IMR-90 (cell line): Measurements from ENCODE around the gene UGDH. TPM values are rescaled to one million over a fixed set of nuclear protein-coding genes. Genes with fewer than 3 reads are reported as not detected.

Source experiments
- ATAC-seq: fragments of 200-7000 bp; cut with Tn5 transposase; 2 replicates; pipeline ENCODE4 v1.9.1; 2020; ENCODE audit warnings: low read depth, mild to moderate bottlenecking, moderate library complexity
- BruUV-seq: library from RNA; stranded (reverse); fragments of 400-500 nt; replicated peaks from 2 replicates; lab custom pipeline; 2021; lab: Mats Ljungman, UMichigan
- CTCF ChIA-PET: fragments of 300-600 bp; formaldehyde crosslinking; extraction: SDS; loops from one replicate; lab custom pipeline; 2021; ENCODE audit warnings: antibody characterized with exemption; lab: Yijun Ruan, JAX
- POLR2A ChIA-PET: fragments of 300-600 bp; sonication (Branson Sonifier 250); formaldehyde crosslinking; loops from one replicate; lab custom pipeline; 2022; ENCODE audit warnings: antibody characterized with exemption; ENCODE audit not compliant: unreplicated experiment; lab: Charles Lee
- DNase-seq: peaks from one replicate; pipeline ENCODE4 v3.0.0; 2013
- H2AFZ ChIP-seq: replicated peaks from 2 replicates; pipeline ENCODE3; 2013; ENCODE audit warnings: low read length, mild to moderate bottlenecking; ENCODE audit not compliant: poor library complexity
- H2AK5ac ChIP-seq: 2 replicates; pipeline ENCODE4 v1.6.1; 2013; ENCODE audit warnings: low read depth, low read length, inconsistent platforms
- H2AK9ac ChIP-seq: replicated peaks from 2 replicates; pipeline ENCODE3; 2013; ENCODE audit warnings: mild to moderate bottlenecking, low read depth, low read length, moderate library complexity; ENCODE audit not compliant: poor library complexity
- H2BK120ac ChIP-seq: 2 replicates; pipeline ENCODE4 v1.6.1; 2013; ENCODE audit warnings: low read depth, low read length, inconsistent platforms
- H2BK15ac ChIP-seq: 3 replicates; pipeline ENCODE4 v1.6.1; 2013; ENCODE audit warnings: low read depth, low read length, inconsistent platforms
- H2BK20ac ChIP-seq: 2 replicates; pipeline ENCODE4 v1.6.1; 2013; ENCODE audit warnings: low read depth, mild to moderate bottlenecking, inconsistent platforms, low read length, moderate library complexity
- H2BK5ac ChIP-seq: 2 replicates; pipeline ENCODE4 v1.6.1; 2013; ENCODE audit warnings: mild to moderate bottlenecking, low read depth, low read length, inconsistent platforms; ENCODE audit not compliant: poor library complexity, severe bottlenecking
- H3K14ac ChIP-seq: replicated peaks from 2 replicates; pipeline ENCODE4 v1.6.1; 2013; ENCODE audit warnings: low read depth, low read length, inconsistent platforms
- H3K18ac ChIP-seq: 2 replicates; pipeline ENCODE4 v1.6.1; 2013; ENCODE audit warnings: low read depth, low read length, control low read depth
- H3K23ac ChIP-seq: 2 replicates; pipeline ENCODE4 v1.6.1; 2013; ENCODE audit warnings: low read depth, low read length, inconsistent platforms
- H3K27ac ChIP-seq: 2 replicates; pipeline ENCODE4 v1.5.1; 2013; ENCODE audit warnings: mild to moderate bottlenecking, control low read depth, low read length; ENCODE audit not compliant: insufficient read depth
- H3K27me3 ChIP-seq: 2 replicates; pipeline ENCODE4 v1.6.1; 2013; ENCODE audit warnings: low read length; ENCODE audit not compliant: control insufficient read depth, insufficient read depth
- H3K36me3 ChIP-seq: 2 replicates; pipeline ENCODE4 v1.6.1; 2013; ENCODE audit warnings: low read length, mixed read lengths; ENCODE audit not compliant: control insufficient read depth, insufficient read depth
- H3K4ac ChIP-seq: 2 replicates; pipeline ENCODE4 v1.6.1; 2013; ENCODE audit warnings: low read depth, low read length, inconsistent platforms
- H3K4me1 ChIP-seq: 2 replicates; pipeline ENCODE4 v1.6.1; 2013; ENCODE audit warnings: low read length, mixed read lengths; ENCODE audit not compliant: control insufficient read depth, insufficient read depth
- H3K4me2 ChIP-seq: 2 replicates; pipeline ENCODE4 v1.6.1; 2013; ENCODE audit warnings: low read depth, mild to moderate bottlenecking, control low read depth, low read length, moderate library complexity
- H3K4me3 ChIP-seq: 2 replicates; pipeline ENCODE4 v1.5.1; 2013; ENCODE audit warnings: low read depth, mild to moderate bottlenecking, control low read depth, low read length, moderate library complexity; ENCODE audit not compliant: insufficient read depth
- H3K56ac ChIP-seq: 2 replicates; pipeline ENCODE4 v1.6.1; 2013; ENCODE audit warnings: low read length, inconsistent platforms; ENCODE audit not compliant: insufficient read depth; ENCODE audit errors: extremely low read depth
- H3K79me1 ChIP-seq, 2 experiments: 2 replicates each; pipeline ENCODE4 v1.6.1; 2013; ENCODE audit warnings: low read length in 2 of 2, inconsistent platforms in 1 of 2, low read depth in 1 of 2
- H3K9ac ChIP-seq: 2 replicates; pipeline ENCODE4 v1.6.1; 2013; ENCODE audit warnings: low read depth, low read length, control low read depth
- H3K9me1 ChIP-seq: 2 replicates; pipeline ENCODE4 v1.6.1; 2013; ENCODE audit warnings: low read length, inconsistent platforms; ENCODE audit not compliant: insufficient read depth
- H3K9me3 ChIP-seq: 2 replicates; pipeline ENCODE4 v1.6.1; 2013; ENCODE audit warnings: low read length; ENCODE audit not compliant: control insufficient read depth, insufficient read depth
- H4K20me1 ChIP-seq: 2 replicates; pipeline ENCODE4 v1.6.1; 2013; ENCODE audit warnings: low read length, inconsistent platforms; ENCODE audit not compliant: insufficient read depth
- H4K5ac ChIP-seq: 2 replicates; pipeline ENCODE4 v1.6.1; 2013; ENCODE audit warnings: mild to moderate bottlenecking, low read depth, low read length, control low read depth
- H4K8ac ChIP-seq, 2 experiments: 2 replicates each; pipeline ENCODE4 v1.6.1; 2013; ENCODE audit warnings: low read depth in 2 of 2, low read length in 2 of 2, control low read depth in 1 of 2, inconsistent platforms in 1 of 2
- H4K91ac ChIP-seq: 2 replicates; pipeline ENCODE4 v1.6.1; 2013; ENCODE audit warnings: low read depth, low read length, inconsistent platforms; ENCODE audit not compliant: insufficient read depth
- BHLHE40 ChIP-seq: fragments of 150-350 bp; IDR thresholded peaks from 2 replicates; pipeline ENCODE4 v1.6.1; 2016; ENCODE audit warnings: mild to moderate bottlenecking, low read depth, low read length
- CEBPB ChIP-seq: IDR thresholded peaks from 2 replicates; pipeline ENCODE4 v1.6.1; 2012; ENCODE audit warnings: low read depth, low read length, improper control_type of control experiment
- CHD1 ChIP-seq: IDR thresholded peaks from 2 replicates; pipeline ENCODE4 v1.6.1; 2012; ENCODE audit warnings: low read depth, low read length, improper control_type of control experiment
- CTCF ChIP-seq: conservative IDR thresholded peaks from 2 replicates; pipeline ENCODE4 v1.5.1; 2012; ENCODE audit warnings: mild to moderate bottlenecking, low read depth, low read length, improper control_type of control experiment
- ELK1 ChIP-seq: fragments of 150-350 bp; IDR thresholded peaks from 2 replicates; pipeline ENCODE4 v1.6.1; 2016; ENCODE audit warnings: low read depth, mild to moderate bottlenecking, low read length, moderate library complexity, borderline replicate concordance
- FOS ChIP-seq: fragments of 150-350 bp; IDR thresholded peaks from 2 replicates; pipeline ENCODE4 v1.6.1; 2016; ENCODE audit warnings: low read depth, low read length
- MAFK ChIP-seq: IDR thresholded peaks from 2 replicates; pipeline ENCODE4 v1.6.1; 2012; ENCODE audit warnings: low read depth, low read length, improper control_type of control experiment
- MAZ ChIP-seq: IDR thresholded peaks from 2 replicates; pipeline ENCODE4 v1.6.1; 2012; ENCODE audit warnings: low read depth, mild to moderate bottlenecking, low read length, improper control_type of control experiment, moderate library complexity, borderline replicate concordance
- MXI1 ChIP-seq: IDR thresholded peaks from 2 replicates; pipeline ENCODE4 v1.6.1; 2012; ENCODE audit warnings: low read depth, mild to moderate bottlenecking, low read length, moderate library complexity, borderline replicate concordance
- NFE2L2 ChIP-seq: fragments of 150-350 bp; IDR thresholded peaks from 2 replicates; pipeline ENCODE4 v1.6.1; 2016; ENCODE audit warnings: low read depth, mild to moderate bottlenecking, low read length
- POLR2A ChIP-seq: IDR thresholded peaks from 2 replicates; pipeline ENCODE4 v1.6.1; 2012; ENCODE audit warnings: mild to moderate bottlenecking, low read depth, low read length
- RAD21 ChIP-seq: IDR thresholded peaks from 2 replicates; pipeline ENCODE4 v1.6.1; 2012; ENCODE audit warnings: low read length, improper control_type of control experiment
- SMC3 ChIP-seq: fragments of 150-350 bp; IDR thresholded peaks from 2 replicates; pipeline ENCODE4 v1.6.1; 2016; ENCODE audit warnings: low read depth, mild to moderate bottlenecking, antibody characterized with exemption, low read length, moderate library complexity
- USF2 ChIP-seq: fragments of 150-350 bp; IDR thresholded peaks from 2 replicates; pipeline ENCODE4 v1.6.1; 2017; ENCODE audit warnings: mild to moderate bottlenecking, antibody characterized with exemption, low read length, low read depth
- WGBS, 2 experiments: methylation state at CpG; one replicate each; pipeline versions ENCODE4 v1.1.5 to v1.1.7; 2013; ENCODE audit warnings: missing lambda C conversion rate in 2 of 2; ENCODE audit not compliant: insufficient read length in 1 of 2; ENCODE audit errors: extremely low coverage in 2 of 2; 5-methylcytosine and 5-hydroxymethylcytosine counted together
- dilution Hi-C: fragments of 300-500 bp; cut with HindIII; formaldehyde crosslinking; loops from one replicate; pipeline ENCODE4 v1.14.3; 2018; ENCODE audit warnings: low sequenced_read_pairs; ENCODE audit not compliant: unreplicated experiment
- in situ Hi-C: fragments of 300-500 bp; cut with MboI; formaldehyde crosslinking; loops from 3 replicates; pipeline ENCODE4 v1.14.3; 2019; ENCODE audit warnings: low sequenced_read_pairs, inconsistent platforms, mixed read lengths
- intact Hi-C: fragments of 100-400 bp; cut with micrococcal nuclease; formaldehyde crosslinking; loops from 2 replicates; pipeline ENCODE4 v1.10.0; 2022
- polyA plus RNA-seq, 3 experiments: library from polyadenylated mRNA; depleted of rRNA; stranded (reverse); fragments of >200 nt; gene quantifications; 2 replicates each; pipeline ENCODE4 v1.2.3, GENCODE V29; 2012; ENCODE audit warnings: low replicate concordance in 1 of 3
- total RNA-seq: library from RNA; depleted of rRNA; stranded (reverse); fragments of >200 nt; gene quantifications from 2 replicates; pipeline ENCODE4 v1.2.3, GENCODE V29; 2012

UGDH gene
- total and polyA plus RNA-seq, 2 of the 4 experiments (the other 2 are of a cell fraction): 69.2 to 257 TPM

- no peak overlapping the region for H2BK120ac ChIP-seq
- no peak overlapping the region for H3K9ac ChIP-seq
- no peak overlapping the region for H3K27ac ChIP-seq
- no peak overlapping the region for H2BK20ac ChIP-seq
- no peak overlapping the region for H4K91ac ChIP-seq
- DNase-seq (peak; percentile 50), ATAC-seq (no peak)
- no CpG with 5 or more reads among the region's 5 CpGs for WGBS, 2 experiments
- H4K20me1 ChIP-seq: no peaks in the 10 kb centered on the region
- ChIA-PET POLR2A (no interaction called here), CTCF (no interaction called here)
- no peaks in the 10 kb centered on the region for H3K9me3 ChIP-seq
- dilution Hi-C loops: no loop called here
- H3K4me3 ChIP-seq: no peak overlapping the region
- intact Hi-C loops: no loop called here
- H2BK15ac ChIP-seq: no peak overlapping the region
- no peak overlapping the region for H2AFZ ChIP-seq
- H2AK9ac ChIP-seq: no peak overlapping the region
- TF ChIP-seq MXI1 (no peak), SMC3 (no peak), ELK1 (no peak), BHLHE40 (no peak), CTCF (no peak), MAFK (no peak), CHD1 (no peak), FOS (no peak), MAZ (no peak), POLR2A (no peak), USF2 (no peak), CEBPB (no peak), NFE2L2 (no peak), RAD21 (no peak)
- peaks cover 1% of the 10 kb centered on the region; the same call in 1 of the 2 replicates for H3K9me1 ChIP-seq
- no peak overlapping the region for H3K56ac ChIP-seq
- peaks cover 15 to 18% of the 10 kb centered on the region in 2 experiments; a peak in 3 of 4 replicates for H3K79me1 ChIP-seq
- no TSS peak for BruUV-seq
- no peak overlapping the region for H3K23ac ChIP-seq
- no peak overlapping the region for H2AK5ac ChIP-seq
- H4K8ac ChIP-seq: no peak overlapping the region
- peak overlapping the region; percentile 43; the same call in 1 of the 2 replicates for H3K18ac ChIP-seq
- H3K36me3 ChIP-seq: peaks cover 4% of the 10 kb centered on the region; the same call in 1 of the 2 replicates
- H3K4me2 ChIP-seq: no peak overlapping the region
- in situ Hi-C loops: no loop called here
- H3K14ac ChIP-seq: no peak overlapping the region
- H2BK5ac ChIP-seq: no peak overlapping the region
- peaks cover 18% of the 10 kb centered on the region for H3K4me1 ChIP-seq
- H3K4ac ChIP-seq: no peak overlapping the region
- H4K5ac ChIP-seq: no peak overlapping the region
- no peaks in the 10 kb centered on the region for H3K27me3 ChIP-seq
Measured at GRCh38 chr4:39539089-39539611, 11.9 kb upstream of the UGDH start.
